Measurements from ENCODE around the gene WWOX. TPM values are rescaled to one million over a fixed set of nuclear protein-coding genes. Genes with fewer than 3 reads are reported as not detected.

Gene WWOX
- total and polyA plus RNA-seq, 2 experiments from 2014 or later = 22.1 to 123 TPM

DNA sequence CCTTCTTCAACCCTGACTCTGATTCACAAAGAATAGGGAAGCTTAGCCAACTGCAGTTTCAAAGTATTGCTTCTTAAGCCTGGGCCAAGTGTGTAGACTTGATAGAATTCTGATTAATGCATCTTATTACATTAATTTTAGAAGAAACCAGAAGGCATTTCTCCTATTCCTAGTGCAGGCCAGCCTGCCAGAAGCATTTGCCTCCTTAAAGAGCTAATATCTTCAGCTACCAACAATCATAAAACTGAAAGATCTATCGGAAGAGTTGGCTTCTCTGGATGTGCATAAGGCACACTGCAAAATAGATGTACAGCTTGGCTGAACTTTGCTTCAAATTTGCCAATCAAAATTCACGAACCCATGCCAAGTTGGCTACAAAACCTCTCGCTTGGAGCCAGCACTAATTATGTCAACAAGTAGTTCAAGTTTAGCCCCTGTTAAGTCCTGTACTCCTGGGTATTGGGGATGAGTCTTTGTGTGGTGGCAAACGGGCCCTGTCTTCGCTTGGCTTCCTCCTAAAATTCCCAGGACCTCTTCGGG is 717.8 kb downstream of the WWOX start:
- Histone ChIP-seq H3K36me3 (no peaks in the 10 kb centered on the region), H3K27ac (no peak overlapping the region), H3K4me3 (no peak overlapping the region)

DNA sequence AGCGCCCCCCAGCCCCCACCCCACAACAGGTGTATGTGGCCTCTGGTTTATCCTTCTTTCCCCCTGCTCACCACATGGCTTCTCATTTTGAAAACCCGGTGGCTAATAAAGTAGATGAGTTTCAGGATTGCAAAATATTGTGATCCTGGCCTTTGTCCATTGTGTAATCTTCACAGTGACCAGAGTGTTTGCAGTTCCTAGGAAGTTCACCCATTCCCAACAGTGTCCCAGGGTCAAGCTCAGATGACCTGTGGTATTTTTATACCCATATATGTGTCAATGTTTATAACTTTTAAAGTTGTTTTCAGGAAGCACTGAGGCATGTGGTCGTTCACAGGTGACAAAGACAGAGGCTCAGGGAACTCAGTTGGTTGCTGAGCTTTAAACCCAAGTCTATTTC is 721.9 kb downstream of the WWOX start:
- Histone ChIP-seq H3K4me3 (no peak overlapping the region), H3K27me3 (no peaks in the 10 kb centered on the region), H3K9me3 (ENCODE audit: low read depth) (no peaks in the 10 kb centered on the region), H3K36me3 (no peaks in the 10 kb centered on the region), H3K27ac (no peak overlapping the region), H3K4me1 (ENCODE audit: low read depth) (no peaks in the 10 kb centered on the region)
- TF ChIP-seq, protein P1, sequence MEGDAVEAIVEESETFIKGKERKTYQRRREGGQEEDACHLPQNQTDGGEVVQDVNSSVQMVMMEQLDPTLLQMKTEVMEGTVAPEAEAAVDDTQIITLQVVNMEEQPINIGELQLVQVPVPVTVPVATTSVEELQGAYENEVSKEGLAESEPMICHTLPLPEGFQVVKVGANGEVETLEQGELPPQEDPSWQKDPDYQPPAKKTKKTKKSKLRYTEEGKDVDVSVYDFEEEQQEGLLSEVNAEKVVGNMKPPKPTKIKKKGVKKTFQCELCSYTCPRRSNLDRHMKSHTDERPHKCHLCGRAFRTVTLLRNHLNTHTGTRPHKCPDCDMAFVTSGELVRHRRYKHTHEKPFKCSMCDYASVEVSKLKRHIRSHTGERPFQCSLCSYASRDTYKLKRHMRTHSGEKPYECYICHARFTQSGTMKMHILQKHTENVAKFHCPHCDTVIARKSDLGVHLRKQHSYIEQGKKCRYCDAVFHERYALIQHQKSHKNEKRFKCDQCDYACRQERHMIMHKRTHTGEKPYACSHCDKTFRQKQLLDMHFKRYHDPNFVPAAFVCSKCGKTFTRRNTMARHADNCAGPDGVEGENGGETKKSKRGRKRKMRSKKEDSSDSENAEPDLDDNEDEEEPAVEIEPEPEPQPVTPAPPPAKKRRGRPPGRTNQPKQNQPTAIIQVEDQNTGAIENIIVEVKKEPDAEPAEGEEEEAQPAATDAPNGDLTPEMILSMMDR (IDR thresholded peaks at IDR 0.05; ENCODE audit: low read depth, low read length) = no peak
- no peak for DNase-seq (ENCODE audit: low read depth in 1 of 2, low spot score in 1 of 2)

More for the DNA sequence above, 717.8 kb downstream of the WWOX start:
- TF ChIP-seq, protein P1 (IDR thresholded peaks at IDR 0.05; ENCODE audit: low read depth, low read length) = no peak
- Histone ChIP-seq H3K27me3 (no peaks in the 10 kb centered on the region), H3K4me1 (ENCODE audit: low read depth) (no peaks in the 10 kb centered on the region), H3K9me3 (ENCODE audit: low read depth) (no peaks in the 10 kb centered on the region)
- DNase-seq (ENCODE audit: low read depth in 1 of 2, low spot score in 1 of 2) = no peak

DNA sequence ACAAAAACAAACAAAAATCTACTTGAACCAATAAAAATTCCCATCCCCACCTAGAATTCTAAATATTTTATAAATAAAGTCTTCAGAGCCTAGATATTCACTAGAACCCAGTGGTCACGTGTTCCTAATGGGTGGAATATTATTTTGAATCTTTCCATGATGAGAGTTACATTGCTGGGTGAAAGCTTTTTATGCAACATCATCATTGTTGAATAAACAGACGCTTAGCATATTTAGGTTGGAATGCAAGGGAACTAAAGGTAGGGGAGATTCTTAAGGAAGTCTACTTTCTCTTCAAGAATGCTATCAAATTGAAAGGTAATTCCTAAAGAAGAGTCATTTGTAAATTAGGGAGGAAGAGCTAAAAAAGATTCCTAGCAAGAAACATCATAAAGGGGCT is 723.1 kb downstream of the WWOX start:
- TF ChIP-seq, protein P1 (IDR thresholded peaks at IDR 0.05; ENCODE audit: low read depth, low read length) = no peak
- H3K4me3 ChIP-seq = no peak overlapping the region
- no peak overlapping the region for H3K27ac ChIP-seq
- H3K36me3 ChIP-seq = no peaks in the 10 kb centered on the region
- no peak for DNase-seq (ENCODE audit: low read depth in 1 of 2, low spot score in 1 of 2)
- no peaks in the 10 kb centered on the region for H3K4me1 ChIP-seq (ENCODE audit: low read depth)
- no peaks in the 10 kb centered on the region for H3K9me3 ChIP-seq (ENCODE audit: low read depth)
- no peaks in the 10 kb centered on the region for H3K27me3 ChIP-seq

DNA sequence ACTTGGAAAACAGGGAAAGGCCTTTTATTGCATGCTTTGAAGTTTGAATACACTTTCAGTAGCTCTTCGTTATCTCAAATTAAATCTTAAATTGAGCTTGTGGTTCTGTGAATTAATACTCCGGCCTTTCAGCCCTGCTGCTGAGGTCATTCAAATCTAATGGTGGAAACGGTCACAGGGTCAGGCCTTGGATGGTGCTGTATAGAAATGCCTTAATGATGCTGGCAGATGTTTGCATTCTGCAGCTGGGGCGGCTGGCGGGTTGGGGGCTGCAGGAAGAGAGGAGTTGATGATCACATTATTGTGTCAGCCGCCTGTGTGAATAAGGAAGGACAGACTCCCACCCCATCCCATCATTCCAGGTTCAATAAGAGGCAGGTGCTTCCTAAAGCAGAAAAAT is 723.6 kb downstream of the WWOX start:
- TF ChIP-seq, protein P1 (IDR thresholded peaks at IDR 0.05; ENCODE audit: low read depth, low read length) = no peak
- H3K27ac ChIP-seq = no peak overlapping the region
- DNase-seq (ENCODE audit: low read depth in 1 of 2, low spot score in 1 of 2) = no peak

DNA sequence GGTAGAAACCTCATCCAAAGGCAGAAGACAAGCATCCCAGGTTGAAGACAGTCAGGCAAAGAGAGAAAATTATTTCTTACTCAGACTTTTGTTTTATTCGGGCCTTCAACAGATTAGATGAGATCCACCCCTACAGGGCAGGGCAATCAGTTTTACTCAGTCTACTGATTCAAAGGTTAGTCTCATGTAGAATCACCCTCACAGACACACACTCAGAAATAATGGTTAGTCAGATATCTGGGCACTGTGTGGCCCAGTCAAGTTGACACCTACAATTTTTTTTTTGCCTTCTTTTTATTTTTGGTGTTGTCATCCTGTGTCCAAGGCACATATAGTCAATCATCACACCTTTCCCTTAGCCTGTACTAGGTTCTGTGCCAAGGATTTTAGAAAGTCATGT is 729.8 kb downstream of the WWOX start:
- Histone ChIP-seq H3K4me3 (no peak overlapping the region), H3K4me1 (ENCODE audit: low read depth) (no peaks in the 10 kb centered on the region), H3K27ac (no peak overlapping the region), H3K36me3 (no peaks in the 10 kb centered on the region), H3K27me3 (no peaks in the 10 kb centered on the region), H3K9me3 (ENCODE audit: low read depth) (no peaks in the 10 kb centered on the region)
- TF ChIP-seq, protein P1 (IDR thresholded peaks at IDR 0.05; ENCODE audit: low read depth, low read length) = no peak
- DNase-seq (ENCODE audit: low read depth in 1 of 2, low spot score in 1 of 2) = no peak

More for the DNA sequence above, 723.6 kb downstream of the WWOX start:
- Histone ChIP-seq H3K27me3 (no peaks in the 10 kb centered on the region), H3K36me3 (no peaks in the 10 kb centered on the region), H3K9me3 (ENCODE audit: low read depth) (no peaks in the 10 kb centered on the region), H3K4me3 (no peak overlapping the region), H3K4me1 (ENCODE audit: low read depth) (no peaks in the 10 kb centered on the region)
